HUES64 (cell line): Measurements from ENCODE around the gene CIB1.
A peak's percentile ranks its signal among the peaks of the same experiment; 100 is the strongest.
"Not testable (repeated sequence)": the region's sequence is repeated elsewhere in the genome, so short reads cannot be mapped to it uniquely, and the experiment has no call there.

ENCODE experiments used
- H3K27ac ChIP-seq: 2 replicates; pipeline ENCODE4 v1.7.0; 2013; ENCODE audit warnings: low read depth, low read length, inconsistent platforms
- H3K27me3 ChIP-seq: 2 replicates; pipeline ENCODE4 v1.6.1; 2013; ENCODE audit warnings: mild to moderate bottlenecking, low read length; ENCODE audit not compliant: insufficient read depth
- H3K36me3 ChIP-seq: 2 replicates; pipeline ENCODE4 v1.6.1; 2013; ENCODE audit warnings: mild to moderate bottlenecking, low read length; ENCODE audit not compliant: insufficient read depth
- H3K4me1 ChIP-seq: 2 replicates; pipeline ENCODE4 v1.6.1; 2013; ENCODE audit warnings: mild to moderate bottlenecking, low read length, moderate library complexity; ENCODE audit not compliant: insufficient read depth
- H3K4me3 ChIP-seq: 2 replicates; pipeline ENCODE4 v1.5.1; 2013; ENCODE audit warnings: mild to moderate bottlenecking, low read length, moderate library complexity
- H3K9ac ChIP-seq: 2 replicates; pipeline ENCODE4 v1.6.1; 2013; ENCODE audit warnings: mild to moderate bottlenecking, low read depth, low read length
- H3K9me3 ChIP-seq: 2 replicates; pipeline ENCODE4 v1.6.1; 2013; ENCODE audit warnings: low read depth, low read length; ENCODE audit not compliant: insufficient read depth
- WGBS: fragments of 150-250, 120-280 bp; methylation state at CpG from one replicate; pipeline ENCODE4 v1.1.7; 2013; ENCODE audit warnings: missing lambda C conversion rate; 5-methylcytosine and 5-hydroxymethylcytosine counted together

The CIB1 gene

GRCh38 chr15:90264671-90265070, 30.9 kb upstream of the CIB1 start:
- peaks cover 23% of the 10 kb centered on the region for H3K36me3 ChIP-seq
- peak overlapping the region; percentile 74 for H3K4me3 ChIP-seq
- H3K4me1 ChIP-seq, result peaks cover 25% of the 10 kb centered on the region
- peak overlapping the region; percentile 98 for H3K27ac ChIP-seq
- H3K27me3 ChIP-seq, result no peaks in the 10 kb centered on the region
- no peaks in the 10 kb centered on the region for H3K9me3 ChIP-seq
- H3K9ac ChIP-seq, result peak overlapping the region; percentile 94
- 72% methylated on average over 4 of the region's 4 CpGs for WGBS

- no peak overlapping the region for H3K27ac ChIP-seq
- H3K36me3 ChIP-seq, result peaks cover 8% of the 10 kb centered on the region
- no peaks in the 10 kb centered on the region for H3K9me3 ChIP-seq
- 90% methylated on average over 5 of the region's 5 CpGs for WGBS
- no peak overlapping the region for H3K9ac ChIP-seq
- H3K27me3 ChIP-seq, result no peaks in the 10 kb centered on the region
- H3K4me1 ChIP-seq, result peaks cover 14% of the 10 kb centered on the region
- no peak overlapping the region for H3K4me3 ChIP-seq
Observed at GRCh38 chr15:90262426-90262825, 28.7 kb upstream of the CIB1 start.

DNA sequence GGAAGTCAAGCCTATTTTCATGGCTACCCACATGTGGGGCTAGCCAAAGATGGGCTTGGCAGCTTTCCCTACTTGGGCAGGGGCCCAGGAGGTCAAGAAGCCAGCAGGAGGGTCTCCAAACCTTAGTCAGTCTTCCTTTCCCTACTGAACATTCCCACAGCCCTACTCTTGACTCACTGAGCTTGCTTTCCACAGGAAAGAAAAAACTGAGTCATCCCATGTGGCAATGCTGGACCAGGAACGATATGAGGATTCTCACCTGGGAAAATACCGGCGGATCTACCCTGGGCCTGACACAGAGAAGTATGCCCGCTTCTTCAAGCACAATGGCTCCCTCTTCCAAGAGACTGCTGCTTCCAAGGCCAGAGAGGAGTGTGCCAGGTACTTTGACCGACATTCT, 28.1 kb upstream of the CIB1 start:
- Histone ChIP-seq H3K4me1 (peaks cover 8% of the 10 kb centered on the region; the same call in 1 of the 2 replicates), H3K27ac (no peak overlapping the region)

GRCh38 chr15:90260731-90261130, 27.0 kb upstream of the CIB1 start:
- not testable (repeated sequence) for H3K27ac ChIP-seq, H3K4me1 ChIP-seq, H3K27me3 ChIP-seq, H3K4me3 ChIP-seq, H3K36me3 ChIP-seq, H3K9ac ChIP-seq, H3K9me3 ChIP-seq
- 93% methylated on average over 6 of the region's 6 CpGs for WGBS

More for the DNA sequence above, 28.1 kb upstream of the CIB1 start:
- peaks cover 1% of the 10 kb centered on the region; the same call in 1 of the 2 replicates for H3K36me3 ChIP-seq
- H3K9ac ChIP-seq, result no peak overlapping the region
- no peaks in the 10 kb centered on the region for H3K27me3 ChIP-seq
- H3K4me3 ChIP-seq, result no peak overlapping the region
- WGBS, result 91% methylated on average over 5 of the region's 5 CpGs
- no peaks in the 10 kb centered on the region for H3K9me3 ChIP-seq

DNA sequence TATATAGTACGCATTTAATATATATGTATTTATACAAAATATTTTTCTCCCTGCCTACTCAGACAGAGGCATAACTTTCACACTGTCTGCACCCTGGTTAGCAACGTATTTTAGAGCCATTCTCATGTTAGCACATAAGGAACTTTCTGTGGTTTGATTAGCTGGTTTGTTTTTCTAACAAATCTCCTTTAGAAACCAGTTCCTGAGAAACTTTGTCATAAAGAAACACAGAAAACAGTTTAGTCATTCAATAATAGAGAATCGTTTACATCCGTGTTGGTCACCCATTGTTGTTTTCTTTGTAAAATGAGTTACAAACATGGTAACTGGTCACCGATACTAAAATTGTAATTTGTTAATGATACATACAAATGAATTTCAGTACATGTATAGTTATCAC, 25.8 kb upstream of the CIB1 start:
- H3K36me3 ChIP-seq, result no peaks in the 10 kb centered on the region
- peaks cover 2% of the 10 kb centered on the region; the same call in 1 of the 2 replicates for H3K4me1 ChIP-seq
- no peak overlapping the region for H3K9ac ChIP-seq
- H3K9me3 ChIP-seq, result no peaks in the 10 kb centered on the region
- H3K4me3 ChIP-seq, result no peak overlapping the region
- 83% methylated on average over 3 of the region's 5 CpGs for WGBS
- no peak overlapping the region for H3K27ac ChIP-seq
- H3K27me3 ChIP-seq, result no peaks in the 10 kb centered on the region

- no peaks in the 10 kb centered on the region for H3K36me3 ChIP-seq
- H3K27ac ChIP-seq, result no peak overlapping the region
- no peak overlapping the region for H3K9ac ChIP-seq
- H3K9me3 ChIP-seq, result no peaks in the 10 kb centered on the region
- H3K4me1 ChIP-seq, result no peaks in the 10 kb centered on the region
- 92% methylated on average over 7 of the region's 7 CpGs for WGBS
- H3K27me3 ChIP-seq, result no peaks in the 10 kb centered on the region
- no peak overlapping the region for H3K4me3 ChIP-seq
Observed at GRCh38 chr15:90257776-90258175, 24.0 kb upstream of the CIB1 start.

DNA sequence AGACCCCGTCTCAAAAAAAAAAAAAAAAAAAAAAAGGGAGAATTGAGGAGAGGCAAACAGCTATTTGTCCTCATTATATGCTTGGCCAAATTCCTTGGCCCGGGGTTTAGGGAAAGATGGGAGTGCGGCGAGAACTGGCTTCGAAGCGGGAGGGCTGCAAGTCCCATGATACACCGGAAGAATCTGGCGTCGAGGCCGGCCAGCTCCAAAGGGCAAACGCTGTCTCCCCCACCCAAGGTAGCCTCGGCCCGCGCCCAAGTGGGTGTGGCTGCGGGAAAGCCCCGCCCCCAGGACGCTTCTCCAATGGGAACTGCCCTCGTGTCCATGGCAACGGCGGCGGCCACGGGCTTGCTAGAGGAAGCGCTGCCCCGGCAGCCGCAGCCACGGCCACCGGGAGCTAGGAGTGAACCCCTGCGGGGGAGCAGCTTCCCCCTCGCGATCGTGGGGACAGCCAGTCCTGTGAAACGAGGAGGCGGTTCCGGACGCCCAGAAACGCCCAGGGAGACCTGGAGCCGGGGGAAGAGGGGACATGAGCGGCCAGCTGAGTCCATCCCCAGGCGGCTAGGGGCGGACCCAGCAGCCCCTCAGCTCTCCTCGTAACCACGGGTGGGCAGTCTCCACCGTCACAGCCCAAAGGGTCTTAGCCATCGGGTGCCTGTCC, 15.6 kb upstream of the CIB1 start, which contains the start of gene TTLL13:
TTLL13 (plus strand) TSS at position 354 of the 661 bp plus-strand sequence. CDS start 1,075 bp downstream, outside the sequence.
- H3K36me3 ChIP-seq, result no peaks in the 10 kb centered on the region
- H3K27me3 ChIP-seq, result peaks cover 10% of the 10 kb centered on the region; the same call in 1 of the 2 replicates
- H3K9ac ChIP-seq, result no peak within 1 kb of the TSS
- H3K9me3 ChIP-seq, result no peaks in the 10 kb centered on the region
- H3K4me3 ChIP-seq, result peak within 1 kb of the TSS; percentile 62
- no peaks in the 10 kb centered on the region for H3K4me1 ChIP-seq
- WGBS, result 3% methylated on average over 44 of the region's 44 CpGs
- no peak within 1 kb of the TSS for H3K27ac ChIP-seq

DNA sequence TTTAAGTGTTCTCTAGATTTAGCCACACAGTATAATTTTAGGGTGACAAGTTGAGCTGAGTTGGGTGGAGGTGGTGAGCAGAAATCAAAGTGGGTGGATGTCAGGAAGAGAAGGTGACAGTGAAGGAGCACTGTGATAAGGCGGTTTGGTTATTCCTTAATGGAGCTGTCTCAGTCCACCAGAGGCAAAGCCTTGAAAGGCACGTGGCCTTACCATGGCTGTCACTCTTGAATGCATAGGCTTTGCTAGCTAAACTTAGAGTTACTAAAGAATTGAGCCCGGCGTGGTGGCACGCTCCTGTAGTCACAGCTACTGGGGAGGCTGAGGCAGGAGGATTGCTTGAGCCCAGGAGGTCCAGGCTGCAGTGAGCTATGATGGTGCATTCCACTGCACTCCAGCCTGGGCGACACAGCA, 15.1 kb upstream of the CIB1 start:
- Histone ChIP-seq H3K4me1 (no peaks in the 10 kb centered on the region), H3K27me3 (peaks cover 10% of the 10 kb centered on the region; the same call in 1 of the 2 replicates), H3K4me3 (peak overlapping the region; percentile 62; the same call in 1 of the 2 replicates), H3K27ac (no peak overlapping the region), H3K9ac (no peak overlapping the region), H3K36me3 (no peaks in the 10 kb centered on the region), H3K9me3 (no peaks in the 10 kb centered on the region)
- WGBS, result 75% methylated on average over 6 of the region's 6 CpGs

DNA sequence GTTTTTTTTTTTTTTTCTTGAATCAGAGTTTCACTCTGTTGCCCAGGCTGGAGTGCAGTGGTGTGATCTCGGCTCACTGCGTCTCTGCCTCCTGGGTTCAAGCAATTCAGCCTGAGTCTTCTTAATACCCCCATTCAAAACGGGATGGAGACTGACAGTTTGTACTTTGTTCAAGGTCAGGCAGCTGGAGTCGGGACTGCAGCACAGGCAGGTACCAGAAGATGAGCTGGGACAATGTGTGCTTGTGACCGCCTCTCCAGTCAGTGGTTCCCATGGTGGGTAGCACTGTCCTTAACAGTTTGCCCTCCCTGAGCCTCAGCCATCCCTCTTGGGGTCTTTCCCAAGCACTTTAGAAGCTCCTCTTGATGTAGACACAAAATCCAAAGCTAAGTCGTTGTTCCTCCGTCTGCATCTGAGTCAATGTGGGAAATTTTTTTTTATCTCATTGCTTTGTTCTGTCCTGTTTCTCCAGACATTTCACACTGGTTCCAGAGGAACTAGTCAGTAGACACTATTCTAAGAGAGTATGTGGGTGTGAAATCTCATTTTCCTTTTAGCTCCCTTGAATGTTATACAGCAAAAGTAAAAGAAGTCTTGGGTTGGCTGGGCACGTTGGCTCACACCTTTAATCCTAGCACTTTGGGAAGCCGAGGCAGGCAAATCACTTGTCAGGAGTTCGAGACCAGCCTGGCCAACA, 10.3 kb upstream of the CIB1 start:
- H3K9ac ChIP-seq, result no peak overlapping the region
- WGBS, result 94% methylated on average over 10 of the region's 10 CpGs
- H3K27me3 ChIP-seq, result no peaks in the 10 kb centered on the region
- no peak overlapping the region for H3K27ac ChIP-seq
- no peaks in the 10 kb centered on the region for H3K9me3 ChIP-seq
- no peaks in the 10 kb centered on the region for H3K36me3 ChIP-seq
- H3K4me1 ChIP-seq, result no peaks in the 10 kb centered on the region
- no peak overlapping the region for H3K4me3 ChIP-seq

- Histone ChIP-seq H3K4me1 (no peaks in the 10 kb centered on the region), H3K9me3 (no peaks in the 10 kb centered on the region), H3K27me3 (no peaks in the 10 kb centered on the region), H3K4me3 (no peak overlapping the region), H3K27ac (no peak overlapping the region), H3K36me3 (peaks cover 7% of the 10 kb centered on the region; the same call in 1 of the 2 replicates), H3K9ac (no peak overlapping the region)
- 91% methylated on average over 22 of the region's 22 CpGs for WGBS
Observed at GRCh38 chr15:90241343-90242192, 7.8 kb upstream of the CIB1 start.

DNA sequence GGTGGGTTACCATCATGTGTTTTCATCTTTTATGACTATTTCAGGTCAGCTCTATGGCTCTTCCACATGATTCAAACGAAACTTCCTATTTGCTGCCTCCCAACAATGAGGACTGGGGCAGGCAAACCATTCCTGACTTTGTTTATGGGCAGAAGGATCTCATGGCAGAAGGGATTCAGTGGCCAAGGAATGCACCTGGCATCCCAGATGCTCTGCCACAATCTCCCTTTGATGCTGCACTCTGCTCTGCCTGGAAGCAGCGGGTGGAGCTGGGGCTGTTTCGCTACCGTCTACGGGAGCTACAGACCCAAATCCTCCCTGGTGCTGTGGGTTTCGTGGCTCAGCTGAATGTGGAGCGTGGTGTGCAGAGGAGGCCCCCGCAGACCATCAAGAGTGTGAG, 7.1 kb upstream of the CIB1 start:
- Histone ChIP-seq H3K27ac (no peak overlapping the region), H3K27me3 (no peaks in the 10 kb centered on the region), H3K36me3 (peaks cover 7% of the 10 kb centered on the region; the same call in 1 of the 2 replicates), H3K9ac (no peak overlapping the region), H3K9me3 (no peaks in the 10 kb centered on the region), H3K4me1 (no peaks in the 10 kb centered on the region), H3K4me3 (no peak overlapping the region)
- WGBS, result 94% methylated on average over 8 of the region's 8 CpGs
